H9 (cell line): ENCODE results near the gene ITGAE. TPM values are rescaled to one million over a fixed set of nuclear protein-coding genes. Genes with fewer than 3 reads are reported as not detected.

Experiments
- DNase-seq: peaks from one replicate; pipeline ENCODE4 v3.0.0-alpha.2; 2017
- H2AFZ ChIP-seq: one replicate; pipeline ENCODE4 v1.6.1; 2013; ENCODE audit warnings: mild to moderate bottlenecking, low read length, control low read depth, moderate library complexity
- H2AK5ac ChIP-seq: 2 replicates; pipeline ENCODE4 v1.6.1; 2013; ENCODE audit warnings: low read length, control low read depth, mixed read lengths; ENCODE audit not compliant: insufficient read length
- H2BK120ac ChIP-seq: one replicate; pipeline ENCODE4 v1.6.1; 2013; ENCODE audit warnings: low read depth, mild to moderate bottlenecking, low read length, control low read depth, inconsistent platforms; ENCODE audit not compliant: poor library complexity, severe bottlenecking
- H2BK12ac ChIP-seq: 2 replicates; pipeline ENCODE4 v1.6.1; 2013; ENCODE audit warnings: low read length, control low read depth, mixed read lengths, low read depth; ENCODE audit not compliant: insufficient read length
- H2BK15ac ChIP-seq: 2 replicates; pipeline ENCODE4 v1.6.1; 2013; ENCODE audit warnings: low read depth, low read length, control low read depth
- H2BK20ac ChIP-seq: one replicate; pipeline ENCODE4 v1.6.1; 2013; ENCODE audit warnings: low read depth, mild to moderate bottlenecking, low read length, control low read depth, inconsistent platforms; ENCODE audit not compliant: poor library complexity, severe bottlenecking
- H2BK5ac ChIP-seq: 2 replicates; pipeline ENCODE4 v1.6.1; 2013; ENCODE audit warnings: low read length, control low read depth, mixed read lengths; ENCODE audit not compliant: insufficient read length
- H3K14ac ChIP-seq: 2 replicates; pipeline ENCODE4 v1.6.1; 2013; ENCODE audit warnings: low read length, control low read depth; ENCODE audit not compliant: insufficient read depth
- H3K18ac ChIP-seq: 2 replicates; pipeline ENCODE4 v1.6.1; 2013; ENCODE audit warnings: low read depth, mild to moderate bottlenecking, mixed read lengths, low read length, control low read depth; ENCODE audit not compliant: insufficient read length
- H3K23ac ChIP-seq: 2 replicates; pipeline ENCODE4 v1.6.1; 2013; ENCODE audit warnings: low read length, control low read depth, mixed read lengths, low read depth; ENCODE audit not compliant: insufficient read length
- H3K23me2 ChIP-seq: 2 replicates; pipeline ENCODE4 v1.6.1; 2013; ENCODE audit warnings: low read depth, mild to moderate bottlenecking, mixed read lengths, low read length, control low read depth; ENCODE audit not compliant: insufficient read length, poor library complexity, severe bottlenecking
- H3K27ac ChIP-seq: 2 replicates; pipeline ENCODE4 v1.5.1; 2013; ENCODE audit warnings: low read length, control low read depth, mixed read lengths, low read depth; ENCODE audit not compliant: insufficient read length
- H3K27me3 ChIP-seq: 2 replicates; pipeline ENCODE4 v1.6.1; 2013; ENCODE audit warnings: low read length, control low read depth, inconsistent platforms; ENCODE audit not compliant: insufficient read depth
- H3K4ac ChIP-seq: 2 replicates; pipeline ENCODE4 v1.6.1; 2013; ENCODE audit warnings: low read depth, mild to moderate bottlenecking, control low read depth, inconsistent platforms, low read length, moderate library complexity
- H3K4me1 ChIP-seq: 2 replicates; pipeline ENCODE4 v1.6.1; 2013; ENCODE audit warnings: low read length, control low read depth, inconsistent platforms; ENCODE audit not compliant: insufficient read depth
- H3K4me2 ChIP-seq: 2 replicates; pipeline ENCODE4 v1.6.1; 2013; ENCODE audit warnings: low read length, control low read depth, mixed read lengths; ENCODE audit not compliant: insufficient read length, insufficient read depth
- H3K56ac ChIP-seq: 2 replicates; pipeline ENCODE4 v1.6.1; 2013; ENCODE audit warnings: low read depth, mild to moderate bottlenecking, mixed read lengths, low read length, control low read depth; ENCODE audit not compliant: insufficient read length
- H3K79me1 ChIP-seq: 2 replicates; pipeline ENCODE4 v1.6.1; 2013; ENCODE audit warnings: low read depth, mild to moderate bottlenecking, moderate library complexity, low read length, control low read depth, inconsistent platforms; ENCODE audit not compliant: insufficient read depth, poor library complexity, severe bottlenecking
- H3K79me2 ChIP-seq: 2 replicates; pipeline ENCODE4 v1.6.1; 2013; ENCODE audit warnings: low read length, control low read depth, inconsistent platforms; ENCODE audit not compliant: insufficient read depth
- H3K9ac ChIP-seq: 2 replicates; pipeline ENCODE4 v1.6.1; 2013; ENCODE audit warnings: low read length, control low read depth, mixed read lengths; ENCODE audit not compliant: insufficient read length; ENCODE audit errors: extremely low read depth
- H3K9me3 ChIP-seq: one replicate; pipeline ENCODE4 v1.6.1; 2013; ENCODE audit warnings: low read depth, low read length, inconsistent platforms; ENCODE audit not compliant: control insufficient read depth
- H3T11ph ChIP-seq: one replicate; pipeline ENCODE4 v1.6.1; 2013; ENCODE audit warnings: mild to moderate bottlenecking, low read length, control low read depth, inconsistent platforms
- H4K20me1 ChIP-seq: one replicate; pipeline ENCODE4 v1.6.1; 2013; ENCODE audit not compliant: control insufficient read depth, insufficient read length, insufficient read depth
- H4K5ac ChIP-seq: 2 replicates; pipeline ENCODE4 v1.6.1; 2013; ENCODE audit warnings: low read depth, mild to moderate bottlenecking, mixed read lengths, low read length, control low read depth; ENCODE audit not compliant: insufficient read length
- H4K8ac ChIP-seq: replicated peaks from 2 replicates; pipeline ENCODE4 v1.6.1; 2013; ENCODE audit warnings: low read length, control low read depth, mixed read lengths, low read depth; ENCODE audit not compliant: insufficient read length
- H4K91ac ChIP-seq: 2 replicates; pipeline ENCODE4 v1.6.1; 2013; ENCODE audit warnings: low read depth, mild to moderate bottlenecking, moderate library complexity, mixed read lengths, low read length, control low read depth; ENCODE audit not compliant: insufficient read length
- H3K27ac Mint-ChIP-seq, 3 experiments: 2 replicates in 2 of 3; 3 replicates in 1 of 3; pipeline ENCODE4 v1.8.0; 2020 to 2021; ENCODE audit warnings: mixed read lengths in 3 of 3, mild to moderate bottlenecking in 1 of 3, moderate library complexity in 1 of 3
- H3K27me3 Mint-ChIP-seq: 2 replicates; pipeline ENCODE4 v1.8.0; 2021; ENCODE audit warnings: low read depth, mild to moderate bottlenecking, moderate library complexity, mixed read lengths
- H3K36me3 Mint-ChIP-seq, 3 experiments: 2 replicates in 2 of 3; 3 replicates in 1 of 3; pipeline ENCODE4 v1.8.0; 2020 to 2021; ENCODE audit warnings: low read depth in 3 of 3, mixed read lengths in 3 of 3; ENCODE audit not compliant: insufficient read depth in 1 of 3
- H3K4me1 Mint-ChIP-seq, 2 experiments: 2 replicates each; pipeline ENCODE4 v1.8.0; 2020; ENCODE audit warnings: mixed read lengths in 2 of 2
- H3K4me3 Mint-ChIP-seq, 2 experiments: 2 replicates in 1 of 2; 3 replicates in 1 of 2; pipeline ENCODE4 v1.8.0; 2020 to 2021; ENCODE audit warnings: mild to moderate bottlenecking in 2 of 2, mixed read lengths in 2 of 2, moderate library complexity in 1 of 2
- H3K9me3 Mint-ChIP-seq, 2 experiments: 2 replicates in 1 of 2; 3 replicates in 1 of 2; pipeline ENCODE4 v1.8.0; 2020; ENCODE audit warnings: mild to moderate bottlenecking in 2 of 2, mixed read lengths in 2 of 2, moderate library complexity in 1 of 2
- WGBS: extraction: QIAGEN DNeasy Blood & Tissue Kit; methylation state at CpG from one replicate; pipeline ENCODE4 v1.1.7; 2013; ENCODE audit warnings: missing lambda C conversion rate, low lambda C conversion rate, mixed read lengths; ENCODE audit not compliant: insufficient read length; ENCODE audit errors: extremely low coverage; 5-methylcytosine and 5-hydroxymethylcytosine counted together
- total RNA-seq: library from RNA; stranded (reverse); gene quantifications from 2 replicates; pipeline ENCODE4 v1.2.1, GENCODE V29; 2021
- TF ChIP-seq, protein P1 (sequence below): fragments of 200-600 bp; sonication (generic); conservative IDR thresholded peaks from 3 replicates; pipeline ENCODE4 v1.8.0; 2021; ENCODE audit warnings: antibody characterized with exemption, mild to moderate bottlenecking

The ITGAE gene
- total RNA-seq, 1 experiment from 2014 or later, result 23.5 TPM

DNA sequence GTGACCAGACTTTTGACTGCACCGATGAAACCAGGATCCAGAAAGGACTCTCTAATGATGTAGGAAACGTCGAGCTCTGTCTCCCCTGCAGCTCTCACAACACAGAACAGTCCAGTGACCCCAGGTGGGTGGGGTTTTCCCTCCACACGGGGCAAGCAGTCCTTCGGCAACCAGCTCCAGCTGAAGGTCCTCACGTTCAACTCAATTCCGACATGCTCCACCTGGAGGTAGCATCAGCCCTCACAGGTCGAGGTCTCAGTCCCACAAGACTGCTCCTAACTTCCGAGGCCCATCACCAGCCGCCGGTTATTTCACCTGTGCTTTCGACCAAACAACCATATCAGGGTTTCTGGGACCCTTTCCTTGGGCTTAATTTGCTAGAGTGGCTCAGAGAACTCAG, 28.2 kb downstream of the ITGAE start:
- Mint-ChIP-seq H3K27me3 (no peaks in the 10 kb centered on the region; the same call in 1 of the 2 replicates), H3K27ac (no peak overlapping the region), H3K36me3 (peaks cover 0 to under 1% (median 0%) of the 10 kb centered on the region in 3 experiments; a peak in 3 of 7 replicates), H3K4me3 (no peak overlapping the region), H3K4me1 (peaks cover 15 to 23% of the 10 kb centered on the region in 2 experiments), H3K9me3 (peaks cover 0 to 3% of the 10 kb centered on the region in 2 experiments; a peak in 2 of 5 replicates)
- Histone ChIP-seq H3K23ac (no peak overlapping the region), H3K27me3 (no peaks in the 10 kb centered on the region), H3K4me1 (no peaks in the 10 kb centered on the region; the same call in 1 of the 2 replicates), H3K4me2 (no peak overlapping the region), H3K23me2 (peaks cover 2% of the 10 kb centered on the region), H3K4ac (no peak overlapping the region), H4K91ac (no peak overlapping the region), H3K79me2 (no peaks in the 10 kb centered on the region), H2BK20ac (no peak overlapping the region), H4K8ac (no peak overlapping the region), H3T11ph (no peak overlapping the region), H3K14ac (no peak overlapping the region), H3K56ac (no peak overlapping the region), H3K79me1 (no peaks in the 10 kb centered on the region), H4K5ac (no peak overlapping the region), H2BK12ac (no peak overlapping the region), H2AFZ (no peak overlapping the region), H2BK120ac (no peak overlapping the region), H2BK15ac (no peak overlapping the region), H4K20me1 (no peaks in the 10 kb centered on the region), H3K18ac (no peak overlapping the region), H3K27ac (no peak overlapping the region), H3K9ac (no peak overlapping the region), H2BK5ac (no peak overlapping the region), H3K9me3 (no peaks in the 10 kb centered on the region), H2AK5ac (no peak overlapping the region)
- TF ChIP-seq, protein P1, sequence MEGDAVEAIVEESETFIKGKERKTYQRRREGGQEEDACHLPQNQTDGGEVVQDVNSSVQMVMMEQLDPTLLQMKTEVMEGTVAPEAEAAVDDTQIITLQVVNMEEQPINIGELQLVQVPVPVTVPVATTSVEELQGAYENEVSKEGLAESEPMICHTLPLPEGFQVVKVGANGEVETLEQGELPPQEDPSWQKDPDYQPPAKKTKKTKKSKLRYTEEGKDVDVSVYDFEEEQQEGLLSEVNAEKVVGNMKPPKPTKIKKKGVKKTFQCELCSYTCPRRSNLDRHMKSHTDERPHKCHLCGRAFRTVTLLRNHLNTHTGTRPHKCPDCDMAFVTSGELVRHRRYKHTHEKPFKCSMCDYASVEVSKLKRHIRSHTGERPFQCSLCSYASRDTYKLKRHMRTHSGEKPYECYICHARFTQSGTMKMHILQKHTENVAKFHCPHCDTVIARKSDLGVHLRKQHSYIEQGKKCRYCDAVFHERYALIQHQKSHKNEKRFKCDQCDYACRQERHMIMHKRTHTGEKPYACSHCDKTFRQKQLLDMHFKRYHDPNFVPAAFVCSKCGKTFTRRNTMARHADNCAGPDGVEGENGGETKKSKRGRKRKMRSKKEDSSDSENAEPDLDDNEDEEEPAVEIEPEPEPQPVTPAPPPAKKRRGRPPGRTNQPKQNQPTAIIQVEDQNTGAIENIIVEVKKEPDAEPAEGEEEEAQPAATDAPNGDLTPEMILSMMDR, result peak; percentile 57
- peak; percentile 86 for DNase-seq
- WGBS, result no CpG with 5 or more reads among the region's 12 CpGs
